HG02678 (cell line): ENCODE data around the gene IMP3.
"Not testable (repeated sequence)": the region's sequence is repeated elsewhere in the genome, so short reads cannot be mapped to it uniquely, and the experiment has no call there.

ENCODE experiments used
- ATAC-seq: cut with Tn5 transposase; IDR thresholded peaks from one replicate; pipeline ENCODE4 v1.9.1; 2021; ENCODE audit warnings: mild to moderate bottlenecking, moderate library complexity; ENCODE audit not compliant: unreplicated experiment

Gene IMP3

GRCh38 chr15:75639709-75640482, at the start of gene IMP3:
IMP3 (minus strand) TSS chr15:75640224; CDS start chr15:75640168, 56 bp downstream.
- ATAC-seq, result peak; percentile 93

DNA sequence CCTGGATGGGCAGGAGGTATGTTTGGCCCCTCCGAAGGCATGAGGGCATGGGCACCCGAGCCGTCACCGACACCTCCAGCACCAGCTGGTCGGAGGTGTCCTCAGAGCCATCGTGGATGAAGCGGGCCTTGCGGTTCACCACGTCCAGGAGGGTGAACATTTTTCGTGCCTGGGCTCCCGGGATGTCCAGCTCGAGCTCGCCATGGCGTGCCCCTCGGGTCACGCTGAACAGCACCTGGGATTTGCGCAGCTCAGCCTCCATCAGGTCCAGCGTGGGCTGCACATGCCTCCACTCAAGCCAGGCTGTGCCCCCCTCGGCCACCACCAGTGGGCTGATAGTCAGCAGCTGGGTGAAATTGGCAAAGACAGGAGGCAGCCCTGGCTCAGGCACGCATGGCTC, 49.4 kb upstream of the IMP3 start:
- not testable (repeated sequence) for ATAC-seq

DNA sequence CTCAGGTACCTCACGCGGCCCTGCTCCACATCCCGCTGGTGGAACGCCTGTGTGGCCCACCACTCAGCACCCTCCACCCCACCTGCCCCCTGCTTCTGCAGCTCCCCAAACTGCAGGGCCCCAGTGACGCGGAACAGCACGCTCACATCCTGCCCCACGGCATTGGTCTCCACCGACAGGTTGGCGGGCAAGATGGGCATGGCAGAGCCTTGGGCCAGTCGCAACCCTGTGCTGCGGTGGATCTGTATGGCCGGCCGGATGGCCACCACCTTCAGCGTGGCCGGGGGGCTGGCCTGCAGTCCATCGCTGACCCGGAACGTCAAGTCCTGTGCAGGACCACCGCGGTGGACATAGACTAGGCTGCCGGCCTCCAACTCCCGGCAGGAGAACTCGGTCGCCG, 48.8 kb upstream of the IMP3 start:
- ATAC-seq, result no peak

DNA sequence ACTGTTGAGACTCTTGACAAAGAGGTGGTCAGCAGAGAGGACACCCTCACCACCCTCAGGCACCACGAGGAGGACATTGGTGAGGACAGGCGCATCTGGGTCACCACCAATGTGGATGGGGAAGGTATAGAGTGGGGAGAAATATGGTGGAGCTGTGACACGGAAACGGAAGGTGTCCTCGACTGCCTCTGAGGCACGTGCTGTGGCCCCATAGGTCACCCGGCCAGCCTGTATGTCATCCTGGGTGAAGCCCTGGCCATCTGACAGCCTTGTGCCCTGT, 48.2 kb upstream of the IMP3 start:
- no peak for ATAC-seq

GRCh38 chr15:75687486-75688277, 47.7 kb upstream of the IMP3 start:
- ATAC-seq, result no peak

DNA sequence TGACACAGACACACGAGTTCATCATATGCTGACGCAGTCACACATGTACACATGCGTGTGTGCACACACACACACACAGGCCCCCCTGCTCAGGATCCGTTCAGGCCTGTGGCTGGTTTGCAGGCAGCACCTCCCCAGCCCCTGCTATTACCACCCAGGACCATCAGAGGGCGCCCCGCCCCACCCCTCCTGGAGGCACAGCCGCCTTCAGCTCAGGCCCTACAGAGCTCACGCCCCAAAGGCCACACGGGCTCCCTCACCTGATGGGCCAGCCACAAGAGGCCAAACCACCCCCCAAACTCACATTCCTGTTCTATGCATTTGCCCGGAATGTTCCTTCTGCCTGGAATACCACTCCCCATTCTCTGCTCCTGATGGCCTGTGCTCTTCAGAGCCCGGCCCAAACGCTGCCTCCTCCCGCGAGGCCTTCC, 46.2 kb upstream of the IMP3 start:
- ATAC-seq, result not testable (repeated sequence)

DNA sequence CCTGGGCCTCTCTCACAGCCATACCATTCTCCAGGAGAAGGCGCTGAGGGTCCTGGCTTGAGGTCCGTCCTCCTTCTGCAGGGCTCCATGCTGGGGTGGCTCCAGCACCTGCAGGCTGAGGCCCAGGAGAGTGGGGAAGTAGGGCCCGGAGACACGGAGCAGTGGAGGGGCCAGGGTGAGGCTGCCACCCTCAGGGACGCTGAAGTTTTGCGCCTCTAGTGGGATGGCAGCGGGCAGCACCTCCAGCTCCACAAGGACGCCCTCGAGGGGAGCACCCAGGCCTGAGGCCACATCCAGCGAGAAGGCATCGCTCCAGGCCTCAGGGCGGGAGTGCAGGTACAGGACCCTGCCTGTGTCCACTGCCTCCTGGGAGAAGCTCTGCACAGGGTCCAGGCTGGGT, 45.2 kb upstream of the IMP3 start:
- ATAC-seq, result no peak

- no peak for ATAC-seq
Measured at GRCh38 chr15:75684648-75685047, 44.6 kb upstream of the IMP3 start.

DNA sequence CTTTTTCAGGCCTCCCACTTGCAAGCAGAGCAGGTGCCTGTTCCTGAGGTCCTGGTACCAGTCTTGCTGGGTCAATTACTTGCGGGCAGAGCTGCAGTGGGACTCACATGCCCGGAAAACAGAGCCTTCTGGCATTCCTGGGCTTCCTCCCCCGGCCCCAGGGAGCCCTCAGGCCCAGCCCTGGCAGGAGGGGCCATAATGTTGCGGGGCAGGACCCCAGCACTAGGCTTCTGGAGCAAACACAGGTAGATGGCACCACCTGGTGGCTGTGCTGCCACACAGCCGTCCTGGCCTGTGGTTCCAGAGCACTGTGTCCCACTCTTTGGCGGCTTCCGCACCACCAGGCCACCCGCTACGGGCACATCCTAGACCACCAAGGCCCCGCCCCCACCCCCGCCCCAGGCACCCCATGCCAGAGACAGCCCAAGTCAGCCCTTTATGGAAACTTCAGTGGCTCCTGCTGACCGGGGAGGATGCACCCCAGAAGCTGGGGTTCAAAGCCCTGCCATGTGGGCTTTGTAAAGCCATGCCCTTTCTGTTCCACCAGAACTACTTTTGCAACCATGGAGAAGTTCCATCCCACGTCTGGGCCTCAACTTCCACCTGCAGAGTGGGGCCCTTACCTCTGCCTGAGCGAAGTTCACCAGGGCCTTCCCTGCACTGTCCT, 43.8 kb upstream of the IMP3 start:
- ATAC-seq, result not testable (repeated sequence)

GRCh38 chr15:75682181-75683135, 42.4 kb upstream of the IMP3 start:
- ATAC-seq, result no peak

DNA sequence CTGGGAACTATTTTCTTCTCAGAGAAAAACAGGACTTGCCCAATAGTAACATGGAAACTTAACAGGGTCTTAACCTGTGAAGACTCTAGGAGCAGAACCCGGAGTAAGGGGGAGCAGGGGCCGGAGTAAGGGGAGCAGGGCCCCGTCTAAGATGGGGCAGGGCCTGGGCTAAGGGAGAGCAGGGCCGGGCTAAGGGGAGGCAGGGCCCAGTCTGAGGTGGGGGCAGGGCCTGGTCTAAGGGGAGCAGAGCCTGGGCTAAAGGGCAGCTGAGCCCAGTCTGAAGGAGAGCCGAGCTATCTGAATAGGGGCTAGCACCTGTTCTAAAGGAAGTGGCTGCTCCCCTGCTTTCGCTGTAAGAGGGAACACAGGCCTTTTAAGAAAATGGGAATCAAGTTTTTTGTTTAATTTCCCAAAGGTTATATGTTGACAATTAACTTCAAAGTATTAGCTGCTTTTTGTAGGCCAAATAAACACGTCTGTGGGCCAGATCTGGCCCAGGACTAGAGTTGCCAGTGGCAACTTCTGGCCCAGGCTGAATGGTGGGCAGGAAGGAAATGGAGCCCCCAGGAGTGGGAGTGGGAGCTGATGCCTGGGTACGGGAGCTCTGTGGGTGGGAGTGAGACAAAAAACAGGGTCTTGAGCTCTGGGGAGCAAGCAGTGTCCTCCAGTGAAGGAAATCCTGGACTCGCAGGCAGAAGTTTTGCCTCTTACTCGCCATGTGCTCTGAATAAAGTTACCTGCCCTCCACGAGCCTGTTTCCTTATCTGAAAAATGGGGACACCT, 40.2 kb upstream of the IMP3 start:
- ATAC-seq, result no peak

- not testable (repeated sequence) for ATAC-seq
Measured at GRCh38 chr15:75678324-75678690, 38.3 kb upstream of the IMP3 start.

- ATAC-seq, result no peak
Measured at GRCh38 chr15:75677465-75678323, 37.7 kb upstream of the IMP3 start.

GRCh38 chr15:75676688-75677464, 36.9 kb upstream of the IMP3 start:
- no peak for ATAC-seq

DNA sequence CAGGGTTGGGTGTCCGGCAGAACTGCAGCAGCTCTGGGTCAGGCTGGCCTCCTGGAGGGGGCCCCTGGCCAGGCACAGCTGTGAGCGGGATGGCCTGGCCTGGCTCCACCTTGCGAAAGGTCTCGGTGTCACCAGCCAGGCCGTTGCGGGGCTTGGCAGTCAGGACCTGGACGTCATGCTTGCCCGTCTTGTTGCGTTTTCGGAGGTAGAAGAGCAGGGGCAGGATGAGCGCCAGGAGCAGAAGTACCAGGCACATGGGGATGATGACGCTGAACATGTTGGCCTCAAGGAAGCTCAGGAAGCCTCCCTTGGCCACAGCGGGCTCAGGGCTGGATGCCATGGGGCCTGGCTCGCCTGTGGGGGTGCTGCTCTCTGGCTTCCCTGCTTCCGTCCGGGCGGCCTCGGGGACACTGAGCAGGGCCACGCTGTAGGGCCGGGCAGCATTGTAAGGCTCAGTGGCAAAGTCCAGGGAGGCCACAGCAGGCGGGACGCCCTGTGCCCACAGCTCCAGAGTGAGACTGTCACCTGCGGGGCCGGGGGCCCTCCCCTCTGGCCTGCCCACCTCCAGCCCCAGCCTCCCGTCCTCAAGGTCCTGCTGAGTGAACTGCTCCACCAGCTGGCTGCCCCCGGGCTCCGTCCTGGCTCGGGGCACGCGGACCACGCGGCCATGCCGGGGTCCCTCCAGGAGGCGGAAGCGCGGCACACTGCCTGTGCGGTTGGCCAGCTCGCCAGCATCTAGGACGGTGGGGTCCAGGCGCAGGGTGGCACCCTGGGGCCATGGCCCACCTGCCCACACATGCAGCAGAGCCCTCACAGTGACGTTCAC, 35.8 kb upstream of the IMP3 start:
- ATAC-seq, result no peak

DNA sequence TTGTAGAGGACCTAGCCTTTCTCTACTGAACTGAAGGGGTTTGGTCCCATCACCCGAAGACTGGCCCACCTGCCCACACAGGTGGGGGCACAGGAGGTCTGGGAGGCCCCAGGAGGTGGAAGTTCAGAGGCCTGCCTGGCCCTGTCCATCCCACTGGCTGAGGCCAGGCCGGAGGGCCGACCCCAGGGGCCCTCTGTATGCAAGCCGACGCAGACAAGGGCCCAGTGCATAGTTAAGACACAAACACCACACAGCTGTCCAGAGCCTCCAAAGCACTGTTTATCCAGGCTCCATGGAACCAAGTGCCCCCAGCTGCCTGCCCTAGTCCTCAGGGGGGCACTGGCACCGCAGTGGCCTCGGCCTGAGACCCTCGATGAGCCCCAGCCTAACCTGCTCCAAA, 34.3 kb upstream of the IMP3 start:
- ATAC-seq, result no peak

DNA sequence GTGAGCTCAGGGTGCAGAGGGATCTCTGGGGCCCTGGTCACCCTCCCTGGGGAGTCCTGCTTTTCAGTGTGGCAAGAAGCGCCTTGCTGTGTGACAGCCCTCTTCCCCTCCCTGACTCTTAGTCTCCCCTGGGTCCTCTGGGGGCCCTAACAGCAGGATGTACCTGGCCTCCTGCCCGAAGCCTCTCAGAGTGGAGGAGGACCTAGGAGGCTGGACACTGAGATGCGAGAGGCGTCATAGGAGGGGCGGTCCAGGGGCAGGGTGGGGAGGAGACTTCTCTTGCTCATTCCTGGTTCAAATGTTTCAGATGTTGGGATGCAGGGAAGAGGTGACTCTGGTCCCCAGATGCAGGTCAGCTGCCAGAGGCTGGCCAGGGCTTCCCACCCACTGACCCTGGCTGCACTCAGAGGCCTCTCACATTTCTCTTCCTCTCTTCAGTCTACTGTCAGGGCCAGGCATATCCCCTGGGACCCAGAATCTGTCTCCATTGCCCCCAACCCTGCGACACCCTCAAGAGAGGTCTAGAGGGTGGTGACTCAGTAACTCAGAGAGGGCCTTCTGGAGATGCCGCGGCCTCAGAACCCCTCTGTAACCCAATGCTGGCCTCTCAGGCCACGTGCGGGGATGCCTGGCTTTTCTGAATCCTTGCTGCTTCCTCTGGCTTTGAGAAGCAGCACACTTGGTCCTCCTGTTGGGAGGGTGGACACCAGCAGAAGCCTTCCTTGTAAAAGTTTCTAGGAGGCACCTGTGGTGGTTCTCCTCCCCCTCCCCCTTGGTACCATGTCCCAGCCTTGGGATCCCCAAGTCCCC, 33.6 kb upstream of the IMP3 start:
- no peak for ATAC-seq
